Transverse colon (tissue), 4 donors: ENCODE data around the gene TROAP. TPM values are rescaled to one million over a fixed set of nuclear protein-coding genes. Genes with fewer than 3 reads are reported as not detected.

Experiments used
- DNase-seq: peaks from one replicate; pipeline ENCODE4 v3.0.0-alpha.2; 2019
- H3K27ac ChIP-seq, 4 donors: fragments of 200-600 bp; sonication (generic); 2 replicates each; pipeline ENCODE4 v1.5.1; 2016 to 2018; ENCODE audit warnings: inconsistent platforms in 4 of 4
- H3K27me3 ChIP-seq: fragments of 200-600 bp; sonication (generic); 2 replicates; pipeline ENCODE4 v1.5.1; 2017; ENCODE audit warnings: inconsistent platforms
- H3K36me3 ChIP-seq, 4 donors: fragments of 200-600 bp; sonication (generic); 2 replicates each; pipeline ENCODE4 v1.5.1; 2017 to 2019; ENCODE audit warnings: inconsistent platforms in 4 of 4
- H3K4me1 ChIP-seq, 4 donors: fragments of 200-600 bp; sonication (generic); 2 replicates each; pipeline ENCODE4 v1.5.1; 2017 to 2020; ENCODE audit warnings: inconsistent platforms in 4 of 4
- H3K4me3 ChIP-seq, 4 donors: fragments of 200-600 bp; sonication (generic); 1 replicate in 1 of 4; 2 replicates in 3 of 4; pipeline versions ENCODE4 v1.5.1 to v1.6.1; 2017 to 2019; ENCODE audit warnings: inconsistent platforms in 4 of 4
- H3K9me3 ChIP-seq, 2 donors: fragments of 200-600 bp; sonication (generic); 2 replicates each; pipeline ENCODE4 v1.5.1; 2017 to 2019; ENCODE audit warnings: inconsistent platforms in 2 of 2
- CTCF ChIP-seq, 5 experiments: fragments of 200-600 bp in 3 of 5; fragments of 450-650 bp in 2 of 5; sonication (generic) in 3 of 5; IDR thresholded peaks; 1 replicate in 2 of 5; 2 replicates in 3 of 5; pipeline ENCODE4 v1.5.1; 2016 to 2017; ENCODE audit warnings: antibody characterized with exemption in 5 of 5, inconsistent platforms in 3 of 5, mild to moderate bottlenecking in 2 of 5, moderate library complexity in 1 of 5
- EP300 ChIP-seq: sonication (generic); formaldehyde crosslinking; IDR thresholded peaks from one replicate; pipeline ENCODE4 v1.6.1; 2017; ENCODE audit warnings: antibody characterized with exemption, low read depth
- POLR2A ChIP-seq: fragments of 450-650 bp; IDR thresholded peaks from one replicate; pipeline ENCODE4 v1.6.1; 2016; ENCODE audit warnings: antibody characterized with exemption, mild to moderate bottlenecking, moderate library complexity
- POLR2AphosphoS5 ChIP-seq, 3 donors: sonication (generic); formaldehyde crosslinking; IDR thresholded peaks; one replicate each; pipeline ENCODE4 v1.6.1; 2016; ENCODE audit warnings: antibody characterized with exemption in 3 of 3
- WGBS, 2 donors: methylation state at CpG; one replicate each; pipeline ENCODE4 v1.1.5; 2018; ENCODE audit warnings: low coverage in 1 of 2; 5-methylcytosine and 5-hydroxymethylcytosine counted together
- in situ Hi-C, 4 donors: fragments of 200-750 bp; cut with MboI; loops; one replicate each; pipeline versions ENCODE4 v1.15.0 to v1.15.1; 2017; ENCODE audit warnings: low sequenced_read_pairs in 3 of 4, low pct_ligation_motif_present in 1 of 4, low pct_unique_long_range_greater_than_20kb in 1 of 4
- intact Hi-C: fragments of 100-400 bp; cut with DNase I; formaldehyde crosslinking; loops from one replicate; pipeline ENCODE4 v1.15.1; 2023; ENCODE audit warnings: low total_unique reads
- total RNA-seq, 4 donors: library from RNA; depleted of rRNA; stranded (reverse); fragments of >200 nt; gene quantifications; one replicate each; pipeline ENCODE4 v1.1.0, GENCODE V29; 2016

Gene TROAP
- total RNA-seq, 4 donors from 2014 or later: 1.1 to 100 (median 2.7) TPM

- Histone ChIP-seq H3K36me3 (no peaks in the 10 kb centered on the region), H3K4me1 (peaks cover 12 to 33% (median 28%) of the 10 kb centered on the region in 4 donors), H3K27ac (no peak overlapping the region), H3K9me3 (no peaks in the 10 kb centered on the region), H3K4me3 (peak overlapping the region in 2 of 4 donors; percentile 18 to 27), H3K27me3 (peaks cover 85% of the 10 kb centered on the region)
- intact Hi-C loops: no loop called here
- DNase-seq: no peak
- WGBS, 2 donors: 31 to 33% methylated on average over 3 to 8 of the region's 8 CpGs
- in situ Hi-C loops: no loop called here
- TF ChIP-seq CTCF (IDR thresholded peaks at IDR 0.05): no peak
- no peak for TF ChIP-seq POLR2A
- no peak for TF ChIP-seq EP300
- TF ChIP-seq POLR2AphosphoS5 (IDR thresholded peaks at IDR 0.05): no peak
Measured at GRCh38 chr12:49297695-49298060, 25.4 kb upstream of the TROAP start.

- peak; percentile 18 for DNase-seq
- Histone ChIP-seq H3K27me3 (peaks cover 90% of the 10 kb centered on the region), H3K4me1 (peaks cover 12 to 29% (median 24%) of the 10 kb centered on the region in 4 donors), H3K36me3 (no peaks in the 10 kb centered on the region), H3K9me3 (no peaks in the 10 kb centered on the region), H3K4me3 (no peak overlapping the region), H3K27ac (no peak overlapping the region)
- intact Hi-C loops (no loop called here), in situ Hi-C loops (no loop called here)
- TF ChIP-seq EP300 (no peak), CTCF (IDR thresholded peaks at IDR 0.05) (peak in 2 of 5 experiments; percentile 12 to 14)
- 33% methylated on average over 6 of the region's 6 CpGs; no CpG with 5 or more reads in 1 of the 2 donors for WGBS, 2 donors
Measured at GRCh38 chr12:49298160-49298559, 24.9 kb upstream of the TROAP start.

GRCh38 chr12:49301760-49302159 lies 21.3 kb upstream of the TROAP start:
- intact Hi-C loops (no loop called here), in situ Hi-C loops (no loop called here)
- TF ChIP-seq CTCF (IDR thresholded peaks at IDR 0.05) (no peak), POLR2AphosphoS5 (IDR thresholded peaks at IDR 0.05) (no peak), EP300 (no peak), POLR2A (no peak)
- no peak overlapping the region for H3K4me3 ChIP-seq
- DNase-seq: no peak
- no peaks in the 10 kb centered on the region for H3K9me3 ChIP-seq
- 28 to 65% methylated on average over 4 of the region's 4 CpGs for WGBS, 2 donors
- no peak overlapping the region for H3K27ac ChIP-seq
- H3K27me3 ChIP-seq: peaks cover 84% of the 10 kb centered on the region
- peaks cover 10 to 12% (median 11%) of the 10 kb centered on the region in 4 donors for H3K4me1 ChIP-seq
- H3K36me3 ChIP-seq: no peaks in the 10 kb centered on the region

GRCh38 chr12:49304161-49304560 lies 18.9 kb upstream of the TROAP start:
- H3K4me1 ChIP-seq: no peaks in the 10 kb centered on the region
- in situ Hi-C loops: no loop called here
- DNase-seq: no peak

More at GRCh38 chr12:49304161-49304560, 18.9 kb upstream of the TROAP start:
- Histone ChIP-seq H3K9me3 (no peaks in the 10 kb centered on the region), H3K4me3 (no peak overlapping the region), H3K27ac (no peak overlapping the region), H3K27me3 (peaks cover 82% of the 10 kb centered on the region), H3K36me3 (no peaks in the 10 kb centered on the region)
- no peak for TF ChIP-seq POLR2AphosphoS5 (IDR thresholded peaks at IDR 0.05)
- TF ChIP-seq POLR2A: no peak
- no peak for TF ChIP-seq EP300
- no peak for TF ChIP-seq CTCF (IDR thresholded peaks at IDR 0.05)
- WGBS, 2 donors: 74% methylated on average over 2 of the region's 2 CpGs; no CpG with 5 or more reads in 1 of the 2 donors
- intact Hi-C loops: no loop called here
